GM13976 (cell line): ENCODE measurements around the gene POLR1A.

Source experiments
- DNase-seq: peaks from one replicate; pipeline ENCODE4 v3.0.0; 2012; ENCODE audit warnings: low spot score
- in situ Hi-C: fragments of 300-500 bp; cut with MboI; formaldehyde crosslinking; loops from one replicate; pipeline ENCODE4 v1.12.0; 2022; ENCODE audit warnings: low sequenced_read_pairs, mixed read lengths, inconsistent platforms; ENCODE audit not compliant: unreplicated experiment
- TF ChIP-seq, protein P1 (sequence below): IDR thresholded peaks from 2 replicates; pipeline ENCODE4 v1.5.1; 2012; ENCODE audit warnings: borderline replicate concordance, mild to moderate bottlenecking; ENCODE audit not compliant: insufficient read depth; ENCODE audit errors: extremely low read depth, missing control alignments, control extremely low read depth

POLR1A gene

DNA sequence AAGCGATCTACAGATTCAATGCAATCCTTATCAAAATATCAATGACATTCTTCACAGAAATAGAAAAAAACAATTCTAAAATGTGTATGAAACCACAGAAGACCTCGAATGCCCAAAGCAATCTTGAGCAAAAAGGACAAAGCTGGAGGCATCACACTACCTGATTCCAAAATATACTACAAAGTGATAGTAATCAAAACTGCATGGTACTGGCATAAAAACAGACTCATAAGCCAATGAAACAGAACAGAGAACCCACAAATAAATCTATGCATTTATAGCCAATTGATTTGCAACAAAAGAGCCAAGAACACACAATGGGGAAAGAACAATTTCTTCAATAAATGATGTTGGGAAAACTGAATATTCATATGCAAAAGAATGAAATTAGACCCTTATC, 99.2 kb downstream of the POLR1A start:
- DNase-seq: no peak
- TF ChIP-seq, protein P1, sequence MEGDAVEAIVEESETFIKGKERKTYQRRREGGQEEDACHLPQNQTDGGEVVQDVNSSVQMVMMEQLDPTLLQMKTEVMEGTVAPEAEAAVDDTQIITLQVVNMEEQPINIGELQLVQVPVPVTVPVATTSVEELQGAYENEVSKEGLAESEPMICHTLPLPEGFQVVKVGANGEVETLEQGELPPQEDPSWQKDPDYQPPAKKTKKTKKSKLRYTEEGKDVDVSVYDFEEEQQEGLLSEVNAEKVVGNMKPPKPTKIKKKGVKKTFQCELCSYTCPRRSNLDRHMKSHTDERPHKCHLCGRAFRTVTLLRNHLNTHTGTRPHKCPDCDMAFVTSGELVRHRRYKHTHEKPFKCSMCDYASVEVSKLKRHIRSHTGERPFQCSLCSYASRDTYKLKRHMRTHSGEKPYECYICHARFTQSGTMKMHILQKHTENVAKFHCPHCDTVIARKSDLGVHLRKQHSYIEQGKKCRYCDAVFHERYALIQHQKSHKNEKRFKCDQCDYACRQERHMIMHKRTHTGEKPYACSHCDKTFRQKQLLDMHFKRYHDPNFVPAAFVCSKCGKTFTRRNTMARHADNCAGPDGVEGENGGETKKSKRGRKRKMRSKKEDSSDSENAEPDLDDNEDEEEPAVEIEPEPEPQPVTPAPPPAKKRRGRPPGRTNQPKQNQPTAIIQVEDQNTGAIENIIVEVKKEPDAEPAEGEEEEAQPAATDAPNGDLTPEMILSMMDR: no peak
- in situ Hi-C loops: no loop called here

DNA sequence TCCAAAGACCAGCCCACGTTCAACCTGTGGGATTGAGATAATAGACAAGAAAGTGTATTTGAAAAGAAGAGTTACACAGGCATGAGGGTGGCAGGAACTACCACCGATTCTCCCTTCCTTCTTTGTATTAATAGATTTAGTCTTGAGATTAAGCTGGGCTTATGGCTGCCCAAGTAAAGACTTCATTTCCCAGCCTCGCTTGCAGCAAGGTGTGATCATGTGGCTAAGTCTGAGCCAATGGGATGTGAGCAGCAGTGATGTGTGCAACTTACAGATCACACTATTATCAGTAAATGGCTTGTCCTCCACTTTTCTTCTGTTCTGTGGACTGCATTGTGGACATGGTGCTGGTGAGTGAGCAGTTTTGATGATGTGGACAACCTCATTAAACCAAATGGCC, 101.7 kb downstream of the POLR1A start:
- in situ Hi-C loops: no loop called here
- DNase-seq: no peak
- TF ChIP-seq, protein P1: no peak

DNA sequence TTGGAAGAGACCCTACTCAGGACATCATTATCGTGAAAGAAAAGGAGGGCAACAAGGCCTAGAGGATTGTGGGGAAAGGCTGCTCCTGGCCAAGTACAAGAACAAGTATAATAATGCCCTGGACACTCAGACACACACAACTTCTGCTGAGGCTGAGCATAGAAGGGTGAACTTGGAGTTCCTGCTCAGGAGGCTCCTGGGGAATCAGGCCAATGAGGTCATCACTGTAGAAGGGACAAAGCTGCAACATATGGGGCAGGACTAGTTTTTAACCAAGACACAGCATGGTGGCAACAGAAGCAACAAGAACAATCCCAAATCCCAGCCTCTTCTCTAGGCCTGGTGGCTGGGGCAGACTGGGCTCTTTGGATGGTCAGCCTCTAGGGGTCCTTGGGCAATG, 102.6 kb downstream of the POLR1A start:
- in situ Hi-C loops: no loop called here
- DNase-seq: no peak
- TF ChIP-seq, protein P1: no peak

DNA sequence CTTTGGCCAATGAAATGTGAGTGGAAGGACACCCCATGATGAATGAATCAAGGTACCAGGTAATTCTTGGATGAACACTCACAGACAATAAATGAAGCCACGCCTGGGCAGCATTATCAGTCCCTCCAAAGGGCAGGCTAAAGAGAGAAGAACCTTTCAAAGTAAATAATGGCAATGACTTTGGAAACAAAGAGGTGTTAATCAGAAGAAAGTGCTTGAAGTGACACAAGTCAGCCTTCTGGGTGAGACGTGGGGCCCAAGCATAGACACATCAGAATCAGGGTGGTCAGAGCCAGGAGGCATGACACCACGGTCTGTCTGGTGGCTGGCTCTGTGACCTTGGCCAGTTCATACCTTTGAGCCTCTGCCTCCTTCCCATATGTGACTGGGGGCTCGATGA, 103.3 kb downstream of the POLR1A start:
- in situ Hi-C loops: no loop called here
- TF ChIP-seq, protein P1: no peak
- DNase-seq: no peak

DNA sequence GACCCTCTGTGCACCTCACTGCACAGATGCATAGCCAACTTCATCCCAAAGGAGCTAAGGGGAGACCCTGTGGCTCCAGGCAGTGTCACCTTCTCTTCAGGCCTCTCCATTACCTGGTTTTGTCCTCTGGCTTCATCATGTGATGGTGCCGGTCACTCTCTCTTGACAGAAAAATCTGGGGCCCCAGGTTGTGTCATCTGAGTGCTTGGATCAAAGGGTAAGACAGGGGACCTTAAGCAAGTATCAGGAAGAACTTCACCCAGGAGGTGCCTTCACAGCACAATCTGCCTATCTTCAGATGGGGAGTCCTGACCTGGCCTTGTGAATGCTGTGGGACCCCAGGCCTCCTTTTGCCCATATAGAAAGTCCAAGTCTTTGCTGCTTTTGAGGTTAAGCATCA, 104.4 kb downstream of the POLR1A start:
- DNase-seq: no peak
- in situ Hi-C loops: no loop called here
- TF ChIP-seq, protein P1: no peak

DNA sequence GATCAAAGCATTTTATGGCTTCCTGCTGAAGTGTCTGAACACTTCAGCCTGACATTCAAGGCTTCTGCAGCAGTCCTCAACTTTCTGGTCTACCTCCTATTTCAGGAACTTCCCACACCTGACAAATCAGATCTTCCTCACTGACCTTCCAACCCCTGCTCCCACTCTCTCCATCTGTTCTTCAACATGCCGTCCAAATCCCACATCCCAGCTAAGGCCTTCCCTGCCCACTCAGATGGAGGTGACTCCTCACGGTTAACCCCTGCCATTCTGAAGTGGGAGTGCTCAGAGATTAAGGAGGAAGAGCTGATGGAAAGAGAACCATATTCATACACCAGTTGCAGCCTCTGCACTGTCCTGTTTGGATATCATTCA, 104.8 kb downstream of the POLR1A start:
- TF ChIP-seq, protein P1: no peak
- DNase-seq: no peak
- in situ Hi-C loops: no loop called here
